HL-60/S4 treated with phorbol 12-myristate 13-acetate at 8.2 ng/mL for 4 days and 3 days (cell line): ENCODE measurements around the gene BNIP3.
"Not testable (repeated sequence)": the region's sequence is repeated elsewhere in the genome, so short reads cannot be mapped to it uniquely, and the experiment has no call there.

Experiments
- in situ Hi-C: fragments of 300-500 bp; cut with MboI; formaldehyde crosslinking; loops from 2 replicates; pipeline ENCODE4 v1.15.0; 2022; ENCODE audit warnings: low sequenced_read_pairs

The BNIP3 gene

DNA sequence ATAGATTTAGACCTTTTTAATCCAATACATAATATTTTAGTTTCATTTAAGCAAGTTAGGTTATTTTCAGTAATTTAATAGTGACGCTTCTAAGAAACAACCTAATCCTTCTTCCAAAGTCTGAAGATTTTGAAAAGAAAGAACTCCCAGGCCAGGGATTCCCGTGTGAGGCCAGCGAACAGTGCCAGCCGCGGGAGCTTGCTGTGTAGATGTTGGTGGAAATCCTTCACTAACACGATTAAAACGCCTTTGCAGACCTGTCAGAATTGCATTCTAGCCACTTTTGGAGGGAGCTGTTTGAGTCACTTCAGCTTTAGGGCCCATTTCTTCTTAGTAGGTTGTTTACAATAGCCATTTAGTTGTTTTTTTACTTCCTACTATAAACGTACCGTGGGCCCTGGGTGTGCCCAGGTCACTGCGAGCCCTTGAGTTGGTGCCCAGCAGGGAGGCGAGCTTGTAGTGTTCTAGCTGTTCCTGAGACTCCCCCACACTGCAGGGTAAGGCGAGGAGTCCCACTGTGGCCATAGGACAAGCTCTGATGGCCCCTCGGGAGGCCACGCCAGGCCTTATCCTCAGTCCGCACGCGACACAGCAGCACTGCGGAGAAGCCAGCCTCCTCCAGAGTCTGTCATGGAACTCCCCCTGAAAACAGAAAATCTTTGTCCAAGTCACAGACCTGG is 48.6 kb downstream of the BNIP3 start:
- in situ Hi-C loops = no loop called here

DNA sequence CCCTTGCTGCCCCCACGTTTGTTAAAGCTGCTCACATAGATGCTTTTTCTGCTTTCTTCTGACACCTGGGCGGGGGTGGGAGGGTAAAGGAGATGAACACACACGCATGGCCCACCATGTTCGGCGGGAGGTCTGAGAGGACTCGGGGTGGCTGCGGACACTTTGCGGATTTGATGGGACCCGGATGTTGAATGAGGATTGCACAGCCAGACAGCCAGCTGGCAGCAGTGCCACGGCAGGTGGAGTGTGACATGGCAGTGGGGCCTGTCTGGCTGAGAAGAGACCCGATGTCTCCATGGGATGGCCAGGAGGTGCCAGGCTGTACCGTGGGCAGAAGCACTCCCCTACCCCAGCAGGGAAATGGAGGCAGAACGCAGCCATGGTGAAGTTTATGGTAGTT is 49.7 kb downstream of the BNIP3 start:
- in situ Hi-C loops = no loop called here

DNA sequence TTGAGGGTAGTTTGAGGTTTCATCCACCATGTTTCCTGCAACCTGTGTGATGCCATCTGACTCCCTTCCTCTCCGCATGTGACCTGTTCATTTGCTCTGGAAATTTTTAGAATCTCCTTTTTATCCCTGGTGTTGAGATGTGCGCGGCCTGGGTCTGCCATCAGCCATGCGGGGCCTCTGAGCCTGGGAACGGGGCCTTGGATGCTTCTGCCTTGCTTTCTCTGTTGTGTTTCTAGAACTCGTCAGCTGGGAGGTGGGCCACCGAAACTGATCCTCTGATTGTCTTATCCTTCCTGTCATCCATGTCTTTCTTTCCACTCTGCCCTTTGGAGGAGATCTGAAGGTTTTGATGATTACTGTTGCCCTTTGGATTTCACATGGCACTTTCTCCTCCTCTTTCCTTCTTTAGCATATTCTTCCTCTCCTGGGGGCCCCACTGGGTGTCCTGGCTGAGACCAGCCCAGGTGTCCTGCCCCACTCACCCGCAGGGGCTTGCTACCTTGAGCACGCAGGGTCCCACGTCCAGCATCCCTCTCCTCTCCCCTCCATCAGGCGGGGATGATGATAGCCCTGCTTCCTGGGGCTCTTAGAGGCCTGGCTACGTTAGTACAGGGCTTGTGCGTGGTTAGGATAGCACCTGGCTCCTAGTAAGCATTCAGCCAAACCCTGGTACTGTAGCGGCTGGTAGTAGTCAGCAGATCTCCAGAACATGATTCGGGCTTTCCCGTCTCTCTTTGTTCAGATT is 51.0 kb downstream of the BNIP3 start:
- in situ Hi-C loops = no loop called here

DNA sequence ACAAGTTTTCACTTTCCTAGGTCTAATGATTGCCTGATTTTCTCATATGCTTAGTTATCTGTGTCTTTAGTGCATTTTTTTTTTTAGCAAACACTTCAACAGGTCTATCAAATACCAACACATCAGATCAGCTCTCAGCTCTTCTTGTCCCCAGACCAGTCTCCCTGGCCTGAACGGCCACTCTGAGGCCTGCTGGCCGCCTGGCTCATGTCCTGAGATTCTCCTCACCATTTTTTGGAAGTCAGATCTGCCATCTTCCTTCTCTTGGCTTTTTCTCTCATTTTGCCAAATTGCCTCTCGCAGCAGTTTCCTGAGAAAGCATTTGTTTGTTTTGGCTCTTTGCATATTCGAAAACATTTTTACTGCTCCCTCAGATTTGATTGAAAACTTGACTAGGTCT is 51.6 kb downstream of the BNIP3 start:
- in situ Hi-C loops = no loop called here

DNA sequence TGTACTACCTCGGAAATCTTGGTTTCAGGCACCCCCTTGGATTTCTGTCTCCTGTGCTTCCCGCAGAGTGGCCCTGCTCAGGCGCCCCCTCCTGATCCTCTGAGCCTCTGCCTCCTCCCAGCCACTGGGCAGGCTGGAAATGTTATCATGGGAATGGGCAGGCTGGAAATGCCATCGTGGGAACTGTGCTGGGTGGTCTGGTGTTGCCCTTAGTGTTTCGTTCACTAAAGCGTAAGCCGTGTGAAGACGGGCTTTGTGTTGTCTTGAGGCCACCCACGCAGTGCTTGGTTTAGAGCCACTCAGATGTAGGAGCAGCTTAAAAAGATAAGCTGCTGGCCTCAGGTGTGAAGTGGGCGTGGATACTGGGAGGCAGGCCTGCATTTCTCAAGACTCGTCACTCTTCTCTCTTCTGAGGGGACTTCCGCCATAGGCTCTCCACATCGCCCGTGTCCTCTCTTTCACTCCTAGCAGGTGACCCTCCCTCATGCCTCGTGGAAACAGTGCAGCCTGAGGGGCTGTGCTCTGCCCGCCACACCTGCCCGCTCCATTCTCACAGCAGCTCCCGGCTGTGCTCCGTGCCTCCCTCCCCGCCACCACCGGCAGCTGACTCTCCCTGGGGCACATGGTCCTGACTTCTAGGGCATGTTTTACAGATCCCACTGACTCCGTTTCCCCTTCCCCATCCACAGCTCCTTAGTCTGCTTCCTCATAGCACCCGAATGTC is 52.4 kb downstream of the BNIP3 start:
- in situ Hi-C loops = no loop called here

DNA sequence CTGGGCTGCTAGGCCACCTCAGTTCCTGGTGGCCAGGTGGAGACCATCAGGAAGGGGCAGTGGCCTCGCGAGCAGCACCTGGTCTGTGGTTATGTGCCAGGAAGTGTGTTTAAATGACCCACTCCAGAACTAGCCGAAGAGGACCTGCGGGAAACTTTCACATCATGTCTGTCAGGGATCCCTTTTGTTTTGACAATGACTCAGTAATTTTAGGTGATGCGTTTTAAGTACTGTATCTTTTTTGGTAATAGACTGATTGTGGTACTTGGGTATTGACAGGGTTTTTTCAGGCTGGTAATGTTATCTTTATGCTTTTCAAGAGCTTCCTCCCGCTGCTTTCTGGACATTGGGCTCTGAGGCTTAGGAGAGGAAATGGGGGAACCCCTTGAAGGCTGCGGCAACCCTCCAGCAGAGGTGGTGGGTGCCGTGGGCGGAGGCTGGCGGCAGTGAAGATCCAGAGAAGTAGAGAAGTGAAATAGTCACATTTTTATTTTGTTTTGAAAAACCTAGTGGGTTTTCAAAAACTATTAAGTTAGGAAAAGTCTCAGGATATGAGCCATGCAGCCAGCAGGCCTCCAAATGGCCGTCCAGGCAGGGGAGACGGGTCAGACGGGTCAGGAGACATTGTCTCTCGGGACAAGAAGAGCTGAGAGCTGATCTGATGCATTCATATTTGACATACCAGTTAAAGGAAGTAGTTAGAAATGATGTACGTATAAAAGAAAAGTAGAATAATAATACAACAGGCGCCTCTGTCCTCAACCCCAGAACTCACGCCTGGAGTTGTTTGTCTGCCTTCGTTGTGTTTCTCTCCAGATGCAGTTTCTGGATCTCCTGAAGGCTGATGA is 53.3 kb downstream of the BNIP3 start:
- in situ Hi-C loops = no loop called here

DNA sequence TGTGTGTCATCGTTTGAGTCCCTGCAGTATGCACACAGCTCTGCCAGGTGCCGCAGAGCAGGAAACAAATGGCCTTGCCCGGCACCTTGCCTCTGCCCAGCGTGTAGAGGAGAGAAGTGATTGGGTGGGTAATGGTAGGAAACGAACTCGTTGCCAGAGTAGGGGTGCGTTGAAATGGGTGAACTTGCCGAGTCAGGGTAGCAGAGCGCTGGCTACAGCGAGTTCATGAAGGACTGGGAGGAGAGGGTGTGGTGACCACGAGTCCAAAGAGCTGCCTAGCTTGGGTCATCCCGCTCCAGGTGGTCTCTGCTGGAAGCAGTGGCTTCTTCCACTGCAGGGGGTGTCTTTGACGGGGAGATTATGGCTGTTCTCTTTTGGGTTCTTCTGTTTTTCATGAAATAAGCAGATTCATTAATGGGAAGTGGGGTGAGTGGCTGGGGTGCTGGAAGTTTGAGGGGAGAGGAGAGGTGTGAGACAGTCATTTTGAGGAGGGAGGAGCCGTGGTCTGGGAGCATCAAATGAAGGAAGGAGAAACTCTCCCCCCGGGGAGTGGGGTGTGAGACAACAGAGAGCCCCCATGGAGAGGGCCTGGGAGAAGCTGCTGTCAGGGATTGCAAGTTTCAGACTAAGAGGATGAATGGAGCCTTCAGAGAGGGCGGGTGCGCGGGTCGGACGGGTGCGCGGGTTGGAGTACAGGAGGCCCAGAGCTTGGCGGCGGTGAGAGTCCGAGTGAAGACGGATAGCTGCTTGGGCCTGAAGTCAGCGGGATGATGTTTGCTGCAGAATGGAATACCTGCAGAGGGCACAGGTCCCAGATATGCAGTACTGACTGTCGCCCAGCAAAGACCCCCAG is 54.8 kb downstream of the BNIP3 start:
- in situ Hi-C loops = no loop called here

DNA sequence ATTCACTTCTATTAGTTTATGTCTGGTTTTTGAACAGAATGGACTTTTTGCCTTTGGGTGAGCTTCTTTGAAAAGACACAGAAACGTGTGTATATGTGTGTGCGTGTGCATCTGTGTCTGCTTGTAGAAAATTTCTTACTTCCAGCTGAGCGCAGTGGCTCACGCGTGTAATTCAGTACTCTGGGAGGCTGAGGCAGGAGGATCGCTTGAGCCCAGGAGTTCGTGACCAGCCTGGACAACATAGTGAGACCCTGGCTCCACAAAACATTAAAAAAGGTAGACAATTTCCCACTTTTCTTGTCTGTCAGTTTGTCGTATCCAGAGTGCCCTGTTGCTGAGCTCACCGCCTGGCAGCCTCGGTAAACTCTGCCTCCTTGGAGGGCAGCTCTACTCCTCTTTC is 55.5 kb downstream of the BNIP3 start:
- in situ Hi-C loops = no loop called here

DNA sequence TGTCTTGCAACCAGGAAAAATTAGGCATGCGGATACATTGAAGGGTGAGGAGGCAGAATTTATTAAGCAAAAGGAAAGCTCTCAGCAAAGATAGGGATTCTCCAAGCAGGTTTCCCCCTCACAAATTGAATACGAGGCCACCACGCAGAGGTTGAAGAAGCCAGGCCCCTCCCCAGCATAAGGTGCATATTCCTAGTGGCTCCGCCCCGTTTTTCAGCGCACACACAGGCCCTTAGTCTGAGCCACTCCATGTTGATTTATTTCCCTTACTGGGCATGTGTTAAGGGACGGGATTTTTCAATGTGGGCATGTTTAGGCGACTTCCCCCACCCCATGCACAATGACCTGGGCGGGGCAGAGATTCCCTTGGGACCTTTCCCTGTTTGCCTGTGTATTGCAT is 56.0 kb downstream of the BNIP3 start:
- in situ Hi-C loops = no loop called here

DNA sequence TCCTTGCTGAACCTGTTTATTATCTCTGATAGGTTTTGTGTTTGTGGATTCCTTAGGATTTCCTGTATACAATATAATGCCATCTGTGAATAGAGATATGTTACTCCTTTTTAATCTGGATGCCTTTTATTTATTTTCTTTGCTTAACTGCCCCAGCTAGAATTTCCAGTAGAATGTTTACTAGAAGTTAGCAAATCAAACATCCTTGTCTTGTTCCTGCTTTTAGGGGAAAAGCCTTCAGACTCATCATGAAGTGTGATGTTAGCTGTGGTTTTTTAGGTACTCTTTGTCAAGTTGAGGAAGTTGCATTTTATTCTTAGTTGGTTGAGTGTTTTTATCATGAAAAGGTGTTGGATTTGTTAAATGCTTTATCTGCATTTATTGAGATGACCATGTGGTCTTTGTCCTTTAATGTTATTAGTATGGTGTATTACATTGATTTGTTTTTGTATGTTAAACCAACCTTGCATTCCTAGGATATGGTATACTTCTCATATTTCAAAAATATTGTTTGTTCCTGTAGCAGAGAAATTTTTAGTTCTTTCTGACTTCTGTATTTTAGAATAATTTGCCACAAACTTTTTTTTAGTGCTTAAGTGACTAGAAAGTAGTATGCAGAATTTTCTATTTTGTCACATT is 56.6 kb downstream of the BNIP3 start:
- in situ Hi-C loops = no loop called here

DNA sequence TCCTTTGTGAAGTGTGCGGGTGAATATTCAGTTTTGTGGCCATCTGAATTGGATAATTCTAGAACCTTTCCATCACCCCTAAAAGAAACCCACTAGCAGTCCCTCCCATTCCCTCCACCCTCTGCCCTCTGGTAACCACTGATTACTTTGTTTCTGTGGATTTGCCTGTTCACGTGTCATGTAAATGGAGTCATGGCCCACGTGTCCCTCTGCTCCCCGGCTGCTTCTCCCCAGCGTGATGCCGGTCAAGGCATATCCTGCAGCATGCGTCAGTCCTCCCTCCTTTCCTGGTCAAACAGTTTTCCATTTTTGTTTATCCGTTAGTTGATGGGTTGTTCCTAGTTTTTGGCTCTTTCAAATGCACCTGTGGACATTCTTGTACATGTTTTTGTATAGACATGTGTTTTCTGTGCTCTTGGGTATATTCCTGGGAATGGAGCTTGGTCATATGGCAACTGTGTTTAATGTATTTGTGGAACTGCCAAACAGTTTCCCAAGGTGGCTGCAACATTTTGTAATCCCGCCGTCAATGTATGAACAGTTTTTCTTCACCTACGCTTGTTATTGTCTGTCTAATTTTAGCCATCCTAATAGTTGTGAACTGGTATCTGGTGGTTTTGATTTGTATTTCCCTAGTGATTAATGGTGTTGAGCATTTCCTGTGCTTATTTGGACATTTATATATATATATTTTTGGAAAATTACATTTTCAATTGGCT is 58.5 kb downstream of the BNIP3 start:
- in situ Hi-C loops = no loop called here

DNA sequence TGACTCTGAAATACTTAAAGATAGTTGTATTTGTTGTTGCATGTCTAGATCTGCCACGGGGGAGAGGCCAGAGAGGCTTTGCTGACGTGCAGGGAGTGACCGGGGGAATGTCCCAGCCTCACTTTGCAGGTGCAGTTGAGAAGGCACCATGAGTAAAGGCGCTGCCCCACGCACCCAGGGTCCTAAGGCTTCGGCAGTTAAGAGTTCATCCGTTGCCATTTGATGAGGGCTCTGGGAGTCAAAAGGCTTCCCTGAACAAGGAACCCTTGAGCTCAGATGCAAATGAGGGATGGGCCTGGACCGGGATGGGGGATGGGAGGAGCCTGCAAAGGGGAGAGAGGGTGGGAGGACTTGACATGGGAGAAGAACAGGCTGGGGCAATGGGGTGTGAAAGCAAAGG is 60.5 kb downstream of the BNIP3 start:
- in situ Hi-C loops = no loop called here

DNA sequence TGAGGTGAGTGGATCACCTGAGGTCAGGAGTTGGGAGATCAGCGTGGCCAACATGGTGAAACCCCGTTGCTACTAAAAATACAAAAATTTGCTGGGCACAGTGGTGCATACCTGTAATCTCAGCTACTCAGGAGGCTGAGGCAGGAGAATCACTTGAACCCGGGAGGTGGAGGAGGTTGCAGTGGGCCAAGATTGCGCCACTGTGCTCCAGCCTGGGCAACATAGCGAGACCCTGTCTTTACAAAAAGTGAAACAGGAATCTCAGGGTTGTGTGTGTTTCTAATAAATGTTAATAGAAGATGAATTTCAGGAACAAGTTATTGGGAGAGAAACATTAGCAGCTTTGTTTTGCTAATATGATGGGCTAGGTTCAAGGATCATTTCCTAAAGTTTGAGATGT is 61.0 kb downstream of the BNIP3 start:
- in situ Hi-C loops = no loop called here

DNA sequence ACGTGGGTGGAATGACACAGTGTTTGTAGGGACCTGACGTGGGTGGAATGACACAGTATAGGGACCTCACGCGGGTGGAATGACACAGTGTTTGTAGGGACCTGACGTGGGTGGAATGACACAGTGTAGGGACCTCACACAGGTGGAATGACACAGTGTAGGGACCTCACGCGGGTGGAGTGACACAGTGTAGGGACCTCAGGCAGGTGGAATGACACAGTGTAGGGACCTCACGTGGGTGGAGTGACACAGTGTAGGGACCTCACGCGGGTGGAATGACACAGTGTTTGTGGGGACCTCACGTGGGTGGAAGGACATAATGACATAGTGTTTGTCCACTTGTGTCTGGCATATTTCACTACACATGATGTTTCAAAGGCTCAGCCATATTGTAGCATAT is 61.6 kb downstream of the BNIP3 start:
- in situ Hi-C loops = no loop called here

DNA sequence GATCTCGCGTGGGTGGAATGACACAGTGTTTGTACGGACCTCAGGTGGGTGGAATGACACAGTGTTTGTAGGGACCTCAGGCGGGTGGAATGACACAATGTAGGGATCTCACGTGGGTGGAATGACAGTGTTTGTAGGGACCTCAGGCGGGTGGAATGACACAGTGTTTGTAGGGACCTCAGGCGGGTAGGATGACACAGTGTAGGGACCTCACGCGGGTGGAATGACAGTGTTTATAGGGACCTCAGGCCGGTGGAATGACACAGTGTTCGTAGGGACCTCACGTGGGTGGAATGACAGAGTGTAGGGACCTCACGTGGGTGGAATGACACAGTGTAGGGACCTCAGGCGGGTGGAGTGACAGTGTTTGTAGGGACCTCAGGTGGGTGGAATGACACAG is 62.3 kb downstream of the BNIP3 start:
- in situ Hi-C loops = not testable (repeated sequence)
